Ovary (tissue), 10 donors: ENCODE results near the gene TRIM32. TPM values are rescaled to one million over a fixed set of nuclear protein-coding genes. Genes with fewer than 3 reads are reported as not detected.
A peak's percentile ranks its signal among the peaks of the same experiment; 100 is the strongest.

Experiments used
- DNase-seq, 5 donors: peaks; one replicate each; pipeline ENCODE4 v3.0.0-alpha.2; 2019 to 2020
- H3K27ac ChIP-seq, 2 donors: fragments of 200-600 bp; one replicate each; pipeline versions ENCODE4 v1.5.1 to v1.8.0; 2019 to 2022
- H3K27me3 ChIP-seq: fragments of 200-600 bp; one replicate; pipeline ENCODE4 v1.8.0; 2022
- H3K36me3 ChIP-seq: fragments of 200-600 bp; sonication (generic); one replicate; pipeline ENCODE4 v1.5.1; 2019
- H3K4me1 ChIP-seq: one replicate; pipeline ENCODE4 v1.8.1; 2013; ENCODE audit warnings: mild to moderate bottlenecking, moderate library complexity; ENCODE audit not compliant: insufficient read depth
- H3K4me3 ChIP-seq: fragments of 200-600 bp; sonication (generic); one replicate; pipeline ENCODE4 v1.5.1; 2017
- H3K9me3 ChIP-seq, 2 donors: fragments of 200-600 bp in 1 of 2; sonication (generic) in 1 of 2; one replicate each; pipeline versions ENCODE4 v1.5.1 to v1.8.1; 2013 to 2019; ENCODE audit warnings: mild to moderate bottlenecking in 1 of 2, moderate library complexity in 1 of 2
- CTCF ChIP-seq, 3 donors: fragments of 450-650 bp in 2 of 3; fragments of 200-600 bp in 1 of 3; IDR thresholded peaks; one replicate each; pipeline versions ENCODE4 v1.5.1 to v1.8.0; 2016 to 2022; ENCODE audit warnings: antibody characterized with exemption in 3 of 3, mild to moderate bottlenecking in 1 of 3
- EP300 ChIP-seq: sonication (generic); formaldehyde crosslinking; IDR thresholded peaks from one replicate; pipeline ENCODE4 v1.6.1; 2017; ENCODE audit warnings: antibody characterized with exemption
- POLR2A ChIP-seq: fragments of 450-650 bp; IDR thresholded peaks from one replicate; pipeline ENCODE4 v1.6.1; 2017; ENCODE audit warnings: antibody characterized with exemption, mild to moderate bottlenecking, moderate library complexity
- WGBS, 3 donors: extraction: QIAGEN DNeasy Blood & Tissue Kit in 1 of 3; methylation state at CpG; one replicate each; pipeline versions ENCODE4 v1.1.5 to v1.1.7; 2013 to 2017; 5-methylcytosine and 5-hydroxymethylcytosine counted together
- intact Hi-C, 4 donors: fragments of 100-400 bp; cut with DNase I; formaldehyde crosslinking; loops; one replicate each; pipeline versions ENCODE4 v1.11.0 to v1.15.1; 2022 to 2023
- long read RNA-seq, 3 donors: library from polyadenylated mRNA in 2 of 3; unstranded in 2 of 3; transcript quantifications; one replicate each; pipeline ENCODE4 v2.0.0 and lab custom pipeline, GENCODE V29; 2021 to 2026
- polyA plus RNA-seq, 2 donors: library from polyadenylated mRNA; stranded (reverse); fragments of 200-250 nt in 1 of 2; fragments of 350-450 nt in 1 of 2; fragmentation: Illumina TruSeq in 1 of 2; extraction: RNeasy Lipid Tissue Mini Kit (QIAGEN cat#74804) in 1 of 2; gene quantifications; one replicate each; pipeline ENCODE4 v1.2.3, GENCODE V29; 2013 to 2014
- total RNA-seq, 7 donors: library from RNA; depleted of rRNA in 2 of 7; stranded (reverse); fragments of >200 nt in 2 of 7; fragmentation: NEBNext Ultra II Directional in 3 of 7; extraction: Animal tissue kit (Norgen Biotek cat#: 25700) in 3 of 7; gene quantifications; one replicate each; pipeline versions ENCODE4 v1.1.0 to v1.2.4, GENCODE V29; 2016 to 2023
- donor health status: DM: no; HTN: no; CAD: no; lungs with moderate emphysema.
- donor health status: DM: no; HTN: no; CAD: no.
- donor health status: Bipolar disorder and iron deficiency.
- donor health status: DM: yes; HTN: yes; CAD: no.
- donor health status: DM: no; HTN: no; CAD: no.
- donor health status: DM: yes; HTN: yes; CAD: no.

The TRIM32 gene
- total RNA-seq (10 to 100 TPM; 10.5 to 29.2 (median 22.1) TPM), polyA plus RNA-seq (10 to 100 TPM in 1 of 2 donors, 1 to 10 TPM in 1; 7.0 to 18.6 TPM)
- long read RNA-seq, donor 1, transcript TRIM32-203 (2 exons, 3,717 nt), result minor isoform, 11 of 36 reads
- long read RNA-seq, donor 1, transcript TRIM32-201 (2 exons, 3,688 nt), result major isoform, 17 of 36 reads
- long read RNA-seq, donor 1, partial matches to known transcripts, result 7 of 36 reads
- long read RNA-seq, donor 1, other reads (novel, unspliced or antisense), result 1 of 36 reads
- long read RNA-seq, donor 2, transcript TRIM32-203 (2 exons, 3,717 nt), result minor isoform, 6 of 48 reads
- long read RNA-seq, donor 2, transcript TRIM32-201 (2 exons, 3,688 nt), result major isoform, 7 of 48 reads
- long read RNA-seq, donor 2, partial matches to known transcripts, result 34 of 48 reads
- long read RNA-seq, donor 2, other reads (novel, unspliced or antisense), result 0 of 48 reads
- long read RNA-seq, donor 3, transcript TRIM32-201 (2 exons, 3,688 nt), result major isoform, 19 of 35 reads
- long read RNA-seq, donor 3, transcript TRIM32-203 (2 exons, 3,717 nt), result minor isoform, 13 of 35 reads
- long read RNA-seq, donor 3, partial matches to known transcripts, result 0 of 35 reads
- long read RNA-seq, donor 3, other reads (novel, unspliced or antisense), result 3 of 35 reads

- 0 to 1% (median 1%) methylated on average over 54 of the region's 54 CpGs for WGBS, 3 donors
- intact Hi-C loops, result no loop called here
- H3K4me1 ChIP-seq, result peaks cover 14% of the 10 kb centered on the region
Observed at GRCh38 chr9:116687074-116687753, at the start of gene TRIM32. Gene TRIM32, plus strand, starts transcription at chr9:116687305. Its CDS starts 10,438 bp downstream, at chr9:116697743.

GRCh38 chr9:116639251-116639741, 47.8 kb upstream of the TRIM32 start:
- no peaks in the 10 kb centered on the region for H3K9me3 ChIP-seq
- no peaks in the 10 kb centered on the region for H3K27me3 ChIP-seq
- peaks cover 5% of the 10 kb centered on the region for H3K4me1 ChIP-seq
- no peak for DNase-seq
- no peaks in the 10 kb centered on the region for H3K36me3 ChIP-seq
- no peak overlapping the region for H3K27ac ChIP-seq
- intact Hi-C loops, result no loop called here
- no peak overlapping the region for H3K4me3 ChIP-seq
- TF ChIP-seq EP300 (no peak), POLR2A (no peak), CTCF (IDR thresholded peaks at IDR 0.05) (no peak)

More at GRCh38 chr9:116687074-116687753, at the start of gene TRIM32:
- DNase-seq, result peak; percentile 89 to 95 (median 94)
- no peaks in the 10 kb centered on the region for H3K9me3 ChIP-seq
- H3K27ac ChIP-seq, result peak within 1 kb of the TSS in 1 of 2 donors; percentile 33
- H3K36me3 ChIP-seq, result no peaks in the 10 kb centered on the region
- H3K27me3 ChIP-seq, result no peaks in the 10 kb centered on the region
- peak within 1 kb of the TSS; percentile 74 for H3K4me3 ChIP-seq
- TF ChIP-seq EP300 (no peak), POLR2A (no peak), CTCF (IDR thresholded peaks at IDR 0.05) (no peak)

- no peaks in the 10 kb centered on the region for H3K27me3 ChIP-seq
- no peak for DNase-seq
- no peaks in the 10 kb centered on the region for H3K9me3 ChIP-seq
- H3K36me3 ChIP-seq, result no peaks in the 10 kb centered on the region
- peaks cover 5% of the 10 kb centered on the region for H3K4me1 ChIP-seq
- 65 to 88% (median 87%) methylated on average over 2 of the region's 2 CpGs for WGBS, 3 donors
- intact Hi-C loops, result loop anchor here in 1 of 4 donors (10.0 kb wide), 1 partner anchor 1047 kb away; no protein-coding TSS in a partner anchor
- H3K4me3 ChIP-seq, result no peak overlapping the region
- TF ChIP-seq EP300 (no peak), POLR2A (no peak), CTCF (IDR thresholded peaks at IDR 0.05) (no peak)
- no peak overlapping the region for H3K27ac ChIP-seq
Observed at GRCh38 chr9:116641292-116642059, 45.6 kb upstream of the TRIM32 start.

- H3K9me3 ChIP-seq, result no peaks in the 10 kb centered on the region
- H3K27ac ChIP-seq, result no peak overlapping the region
- intact Hi-C loops, result loop anchor here in 1 of 4 donors (10.0 kb wide), 1 partner anchor 1049 kb away; no protein-coding TSS in a partner anchor
- H3K4me3 ChIP-seq, result no peak overlapping the region
- H3K4me1 ChIP-seq, result peaks cover 5% of the 10 kb centered on the region
- DNase-seq, result no peak
- no peaks in the 10 kb centered on the region for H3K27me3 ChIP-seq
- WGBS, 3 donors, result 82 to 95% (median 82%) methylated on average over 1 of the region's 1 CpG
- H3K36me3 ChIP-seq, result no peaks in the 10 kb centered on the region
- TF ChIP-seq POLR2A (no peak), EP300 (no peak), CTCF (IDR thresholded peaks at IDR 0.05) (no peak)
Observed at GRCh38 chr9:116643691-116644090, 43.4 kb upstream of the TRIM32 start.
